NT2/D1 (cell line): ENCODE results near the gene TLK2.
A peak's percentile ranks its signal among the peaks of the same experiment; 100 is the strongest.
"Not testable (repeated sequence)": the region's sequence is repeated elsewhere in the genome, so short reads cannot be mapped to it uniquely, and the experiment has no call there.

ENCODE experiments used
- DNase-seq: peaks from one replicate; pipeline ENCODE4 v3.0.0-alpha.2; 2011; ENCODE audit warnings: low read depth, low spot score
- H3K27me3 ChIP-seq: 2 replicates; pipeline ENCODE4 v1.6.0; 2011; ENCODE audit warnings: mild to moderate bottlenecking; ENCODE audit not compliant: insufficient read length, insufficient read depth
- H3K36me3 ChIP-seq: 2 replicates; pipeline ENCODE4 v1.6.1; 2011; ENCODE audit warnings: mild to moderate bottlenecking, low read length, mixed read lengths; ENCODE audit not compliant: insufficient read depth, insufficient read length
- H3K4me1 ChIP-seq: 2 replicates; pipeline ENCODE4 v1.5.1; 2011; ENCODE audit not compliant: insufficient read depth, insufficient read length
- H3K4me3 ChIP-seq: 2 replicates; pipeline ENCODE4 v1.5.1; 2011; ENCODE audit warnings: low read depth; ENCODE audit not compliant: insufficient read length
- H3K9ac ChIP-seq: 2 replicates; pipeline ENCODE4 v1.6.0; 2011; ENCODE audit warnings: low read depth; ENCODE audit not compliant: insufficient read length
- H3K9me3 ChIP-seq: 2 replicates; pipeline ENCODE4 v1.5.1; 2011; ENCODE audit warnings: mild to moderate bottlenecking, low read length; ENCODE audit not compliant: insufficient read depth

TLK2 gene

DNA sequence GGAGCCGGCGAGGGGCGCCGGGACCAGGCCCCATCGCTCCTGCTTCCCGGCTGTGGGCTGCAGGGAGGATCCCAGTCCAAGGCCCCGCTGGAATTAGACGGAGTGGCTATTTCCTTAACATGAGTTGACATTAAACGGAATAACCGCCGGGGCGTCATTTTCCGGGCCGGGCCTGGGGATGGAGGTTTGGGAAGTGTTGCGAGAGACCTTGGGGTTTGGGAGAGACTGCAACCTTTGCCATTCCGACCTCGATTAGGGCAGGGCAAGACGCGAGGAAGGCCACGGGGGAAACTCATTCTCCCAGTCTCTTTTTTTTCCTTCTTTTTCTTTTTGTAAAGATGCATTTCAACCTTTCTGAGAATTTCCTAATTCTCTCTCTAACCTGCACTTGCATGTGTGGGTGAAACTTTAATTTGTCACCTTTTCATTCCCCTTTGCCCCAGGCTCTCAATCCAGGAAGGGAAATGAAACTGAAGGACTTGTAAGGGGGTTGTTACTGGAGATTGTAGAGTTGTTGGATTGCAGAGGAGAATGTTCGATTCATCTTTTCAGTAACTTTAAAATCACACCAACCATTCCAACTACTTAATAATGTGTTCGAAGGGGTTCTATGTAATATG lies 1.1 kb downstream of the TLK2 start:
- Histone ChIP-seq H3K9ac (peak overlapping the region; percentile 80), H3K4me3 (peak overlapping the region; percentile 56), H3K36me3 (peaks cover 22% of the 10 kb centered on the region)
- not testable (repeated sequence) for H3K9me3 ChIP-seq, DNase-seq, H3K27me3 ChIP-seq, H3K4me1 ChIP-seq

DNA sequence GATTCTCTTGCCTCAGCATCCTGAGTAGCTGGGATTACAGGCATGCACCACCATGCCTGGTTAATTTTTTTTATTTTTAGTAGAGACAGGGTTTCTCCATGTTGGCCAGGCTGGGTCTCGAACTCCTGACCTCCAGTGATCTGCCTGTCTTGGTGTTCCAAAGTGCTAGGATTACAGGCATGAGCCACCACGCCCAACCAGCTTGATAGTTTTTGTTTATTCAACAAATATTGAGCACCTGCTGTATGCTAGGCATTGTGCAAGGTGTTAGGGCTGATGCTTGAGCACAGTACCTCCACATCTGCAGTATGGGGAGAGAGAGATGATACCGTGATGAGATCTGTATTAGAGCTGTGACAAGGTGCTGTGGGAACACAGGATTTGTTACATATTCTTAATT lies 3.9 kb downstream of the TLK2 start:
- DNase-seq, H3K9ac ChIP-seq, H3K9me3 ChIP-seq, H3K4me3 ChIP-seq, H3K27me3 ChIP-seq, H3K4me1 ChIP-seq: not testable (repeated sequence)
- peaks cover 24% of the 10 kb centered on the region for H3K36me3 ChIP-seq

DNA sequence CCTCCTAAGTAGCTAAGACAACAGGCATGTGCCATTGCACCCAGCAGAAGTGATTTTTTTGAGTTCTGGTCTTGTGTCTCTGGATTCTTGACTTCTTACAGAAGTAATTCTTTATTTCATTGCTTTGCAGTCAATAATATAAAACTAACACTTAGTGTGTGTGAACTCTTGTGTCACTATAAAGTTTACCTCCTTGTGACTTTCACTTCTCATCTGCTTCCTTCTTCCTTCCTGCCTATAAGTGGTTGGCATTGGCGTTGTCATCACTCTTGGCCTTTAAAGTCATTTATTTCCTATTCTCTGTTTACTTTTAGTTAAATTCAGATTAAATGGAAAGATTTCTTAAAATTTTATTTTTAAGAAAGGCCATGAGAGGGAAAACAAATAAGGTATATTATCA lies 12.4 kb downstream of the TLK2 start:
- H3K9me3 ChIP-seq, H3K9ac ChIP-seq, H3K4me3 ChIP-seq, H3K27me3 ChIP-seq, H3K36me3 ChIP-seq, H3K4me1 ChIP-seq, DNase-seq: not testable (repeated sequence)

DNA sequence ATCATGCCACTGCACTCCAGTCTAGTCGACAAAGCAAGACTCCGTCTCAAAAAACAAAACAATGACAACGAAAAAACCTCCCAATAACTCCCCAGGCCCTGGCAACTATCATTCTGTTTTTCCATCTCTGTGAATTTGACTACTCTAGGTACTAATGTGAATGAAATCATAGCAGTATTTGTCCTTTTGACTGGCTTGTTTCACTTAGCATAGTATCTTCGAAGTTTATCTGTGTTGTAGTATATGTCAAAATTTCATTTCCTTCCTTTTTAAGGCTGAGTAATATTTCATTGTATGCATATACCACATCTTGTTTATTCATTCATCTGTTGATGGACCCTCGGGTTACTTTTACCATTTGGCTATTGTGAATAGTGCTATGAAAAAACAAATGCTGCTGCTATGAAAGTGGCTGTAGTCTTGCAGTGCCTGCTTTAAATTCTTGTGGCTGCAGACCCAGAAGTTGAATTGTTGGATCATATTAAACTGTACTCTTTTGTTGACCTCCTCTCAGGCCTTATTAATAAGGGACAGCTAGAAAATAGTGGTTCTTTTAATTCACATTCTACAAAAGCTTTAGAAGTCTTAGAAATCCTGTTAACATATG lies 14.5 kb downstream of the TLK2 start:
- H3K9ac ChIP-seq, H3K4me1 ChIP-seq, H3K9me3 ChIP-seq, DNase-seq, H3K4me3 ChIP-seq, H3K27me3 ChIP-seq, H3K36me3 ChIP-seq: not testable (repeated sequence)

DNA sequence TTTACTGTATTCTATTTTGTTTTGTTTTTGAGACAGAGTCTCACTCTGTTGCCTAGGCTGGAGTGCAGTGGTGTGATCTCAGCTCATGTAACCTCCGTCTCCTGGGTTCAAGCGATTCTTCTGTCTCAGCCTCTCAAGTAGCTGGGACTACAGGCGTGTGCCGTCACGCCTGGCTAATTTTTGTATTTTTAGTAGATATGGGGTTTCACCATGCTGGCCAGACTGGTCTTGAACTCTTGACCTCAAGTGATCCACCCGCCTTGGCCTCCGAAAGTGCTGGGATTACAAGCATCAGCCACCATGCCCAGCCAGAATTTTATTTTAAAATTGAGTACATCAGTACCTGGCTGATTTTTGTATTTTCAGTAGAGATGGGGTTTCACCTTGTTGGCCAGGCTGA lies 15.4 kb downstream of the TLK2 start:
- not testable (repeated sequence) for H3K27me3 ChIP-seq, H3K9ac ChIP-seq, H3K9me3 ChIP-seq, DNase-seq, H3K4me1 ChIP-seq, H3K36me3 ChIP-seq, H3K4me3 ChIP-seq

DNA sequence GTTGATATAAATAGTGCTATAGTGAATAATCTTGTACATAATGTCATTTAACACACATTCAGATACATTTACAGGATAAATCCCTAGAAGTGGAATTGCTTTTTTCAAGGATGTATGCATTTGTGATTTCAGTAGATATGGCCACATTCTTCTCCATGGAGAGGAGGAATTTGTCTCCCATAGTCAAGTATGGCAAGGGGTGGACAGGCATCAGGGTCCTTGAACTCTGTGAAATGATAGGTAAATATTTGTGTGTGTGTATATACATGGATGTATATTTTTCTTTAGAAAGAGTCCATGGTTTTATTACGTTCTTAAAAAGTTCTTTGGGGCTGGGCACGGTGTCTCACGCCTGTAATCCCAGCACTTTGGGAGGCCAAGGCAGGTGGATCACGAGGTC lies 17.7 kb downstream of the TLK2 start:
- H3K9ac ChIP-seq, H3K4me1 ChIP-seq, H3K36me3 ChIP-seq, DNase-seq, H3K9me3 ChIP-seq, H3K27me3 ChIP-seq, H3K4me3 ChIP-seq: not testable (repeated sequence)

DNA sequence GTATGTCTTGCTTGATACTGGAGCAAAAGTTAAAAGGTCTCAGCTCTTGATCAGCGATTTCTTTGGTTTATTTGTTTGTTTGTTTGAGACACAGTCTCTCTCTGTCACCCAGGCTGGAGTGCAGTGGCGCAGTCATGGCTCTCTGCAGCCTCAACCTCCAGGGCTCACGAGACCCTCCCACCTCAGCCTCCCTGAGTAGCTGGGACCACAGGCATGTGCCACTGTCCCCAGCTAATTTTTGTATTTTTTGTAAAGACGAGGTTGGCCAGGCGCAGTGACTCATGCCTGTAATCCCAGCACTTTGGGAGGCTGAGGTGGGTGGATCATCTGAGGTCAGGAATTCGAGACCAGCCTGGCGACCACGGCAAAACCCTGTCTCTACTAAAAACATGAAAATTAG lies 20.2 kb downstream of the TLK2 start:
- not testable (repeated sequence) for DNase-seq, H3K9me3 ChIP-seq, H3K9ac ChIP-seq, H3K4me1 ChIP-seq, H3K36me3 ChIP-seq, H3K4me3 ChIP-seq, H3K27me3 ChIP-seq

DNA sequence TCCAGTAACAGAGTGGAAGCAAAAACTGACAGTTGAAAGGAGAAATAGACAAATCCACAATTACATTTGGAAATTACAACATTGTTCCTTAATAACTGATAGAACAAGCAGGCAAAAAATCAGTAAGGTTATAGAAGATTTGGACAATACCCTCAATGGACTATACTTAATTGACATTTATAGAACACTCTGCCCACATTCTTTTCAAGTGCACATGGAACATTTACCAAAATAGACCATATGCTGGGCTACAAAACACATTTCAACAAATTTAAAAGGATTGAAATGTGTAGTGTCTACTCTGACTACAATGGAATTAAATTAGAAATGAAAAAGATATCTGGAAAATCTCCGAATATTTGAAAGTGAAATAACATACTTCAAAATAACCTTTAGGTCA lies 21.8 kb downstream of the TLK2 start:
- not testable (repeated sequence) for H3K4me3 ChIP-seq, H3K27me3 ChIP-seq, H3K9me3 ChIP-seq, H3K9ac ChIP-seq, H3K36me3 ChIP-seq, DNase-seq, H3K4me1 ChIP-seq

DNA sequence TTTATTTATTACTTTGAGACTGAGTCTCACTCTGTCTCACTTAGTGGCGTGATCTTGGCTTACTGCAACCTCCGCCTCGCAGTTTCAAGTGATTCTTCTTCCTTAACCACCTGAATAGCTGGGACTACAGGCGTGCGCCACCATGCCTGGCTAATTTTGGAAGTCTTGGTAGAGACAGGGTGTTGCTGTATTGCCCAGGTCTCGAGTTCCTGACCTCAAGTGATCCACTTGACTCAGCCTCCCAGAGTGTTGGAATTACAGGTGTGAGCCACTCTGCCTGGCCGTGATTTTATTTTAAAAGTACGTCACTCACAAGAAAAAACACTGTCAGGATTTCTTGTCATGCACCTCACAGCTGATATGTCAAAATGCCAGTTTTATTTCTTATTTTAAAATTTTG lies 26.2 kb downstream of the TLK2 start:
- not testable (repeated sequence) for H3K4me1 ChIP-seq, DNase-seq, H3K27me3 ChIP-seq, H3K9me3 ChIP-seq, H3K9ac ChIP-seq, H3K4me3 ChIP-seq, H3K36me3 ChIP-seq

DNA sequence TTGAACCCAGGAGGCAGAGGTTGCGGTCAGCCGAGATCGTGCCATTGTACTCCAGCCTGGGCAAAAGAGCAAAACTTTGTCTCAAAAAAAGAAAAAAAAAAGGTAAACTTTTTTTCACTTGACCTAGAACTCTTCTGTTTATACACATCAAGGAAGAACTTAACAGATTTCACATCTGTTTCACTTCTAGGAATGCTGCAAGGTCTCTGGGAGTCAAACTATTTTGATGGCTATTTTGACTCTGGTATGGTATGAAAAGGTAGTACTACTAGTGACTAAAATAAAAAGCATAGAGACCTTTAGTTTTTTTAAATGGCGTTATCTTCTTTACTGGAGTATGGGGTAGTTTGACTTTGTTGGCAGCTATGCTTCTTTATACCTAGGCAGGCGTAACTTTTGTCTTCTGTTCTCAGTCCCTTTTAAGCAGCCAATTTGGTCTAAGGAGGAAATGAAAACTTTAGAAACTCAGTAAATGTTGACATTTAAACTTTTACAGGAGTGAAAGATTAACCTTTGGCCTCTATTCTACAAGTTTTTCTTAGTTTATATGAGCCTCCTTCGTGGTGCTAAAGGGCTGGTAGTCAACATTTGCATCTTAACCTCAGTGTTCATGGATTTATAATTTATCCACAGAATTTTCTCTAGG lies 28.7 kb downstream of the TLK2 start:
- not testable (repeated sequence) for H3K9ac ChIP-seq, H3K27me3 ChIP-seq, DNase-seq, H3K9me3 ChIP-seq, H3K4me3 ChIP-seq, H3K4me1 ChIP-seq, H3K36me3 ChIP-seq

DNA sequence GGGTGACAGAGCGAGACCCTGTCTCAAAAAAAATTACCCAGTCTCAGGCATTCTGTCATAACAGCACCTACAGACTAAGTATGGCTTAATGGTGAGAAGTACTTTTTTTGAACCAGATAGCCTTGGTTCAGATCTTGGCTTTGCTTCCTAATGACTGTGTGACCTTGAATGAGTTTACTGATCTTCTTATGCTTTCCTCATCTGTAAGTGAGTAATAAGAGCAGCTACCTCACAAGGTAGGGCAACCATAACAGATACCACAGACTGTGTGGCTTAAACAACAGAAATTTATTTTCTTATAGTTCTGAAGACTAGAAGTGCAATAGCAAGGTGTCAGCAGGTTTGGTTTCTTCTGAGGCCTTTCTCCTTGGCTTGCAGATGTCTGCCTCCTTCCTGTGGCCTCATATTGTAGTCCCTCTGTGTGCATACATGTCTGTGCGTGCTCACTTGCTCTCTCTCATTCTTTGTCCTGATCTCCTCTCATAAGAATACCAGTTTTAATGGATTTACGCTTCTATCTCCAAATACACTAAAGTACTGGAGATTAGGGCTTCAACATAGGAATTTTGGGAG lies 31.7 kb downstream of the TLK2 start:
- not testable (repeated sequence) for H3K9ac ChIP-seq, H3K4me3 ChIP-seq, DNase-seq, H3K9me3 ChIP-seq, H3K36me3 ChIP-seq, H3K4me1 ChIP-seq, H3K27me3 ChIP-seq

DNA sequence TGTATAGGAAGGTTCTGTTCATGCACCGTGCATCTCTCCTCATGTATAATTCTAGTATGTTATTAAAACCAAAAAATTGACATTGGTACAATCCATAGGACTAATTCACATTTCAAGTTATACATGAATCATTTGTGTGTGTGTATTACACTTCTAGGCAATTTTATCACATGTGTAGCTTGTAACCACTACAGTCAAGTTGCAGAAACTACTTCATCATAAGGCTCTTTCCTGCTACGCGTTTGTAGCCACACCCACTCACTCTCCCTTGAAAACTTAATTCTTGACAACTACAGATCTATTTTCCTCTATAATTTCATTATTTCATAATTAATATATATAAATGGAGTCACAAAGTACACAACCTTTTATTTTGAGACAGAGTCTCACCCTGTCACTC lies 32.4 kb downstream of the TLK2 start:
- not testable (repeated sequence) for H3K36me3 ChIP-seq, H3K4me3 ChIP-seq, H3K4me1 ChIP-seq, H3K9me3 ChIP-seq, DNase-seq, H3K27me3 ChIP-seq, H3K9ac ChIP-seq
